ENCODE data around the gene MAMDC2.

- no peak for TF ChIP-seq ZNF8 (CRISPR knock-in tag; IDR thresholded peaks at IDR 0.05)
- TF ChIP-seq CSDC2 (CRISPR knock-in tag; IDR thresholded peaks at IDR 0.05): no peak
- TF ChIP-seq ARNTL (CRISPR knock-in tag; IDR thresholded peaks at IDR 0.05; ENCODE audit: borderline replicate concordance, low read depth): no peak
- no peak for TF ChIP-seq ZNF70 (CRISPR knock-in tag; IDR thresholded peaks at IDR 0.05)
- no peak for TF ChIP-seq PATZ1 (CRISPR knock-in tag; IDR thresholded peaks at IDR 0.05; ENCODE audit: borderline replicate concordance)
- no peak for TF ChIP-seq ZFP3 (CRISPR knock-in tag; IDR thresholded peaks at IDR 0.05)
Measured at GRCh38 chr9:70073756-70074155, 30.1 kb downstream of the MAMDC2 start.

All from SK-N-SH treated with all-trans-retinoic acid at 6 μM for 48 hours (cell line).